ENCODE data around the gene PDIA3.

PDIA3 gene

GRCh38 chr15:43769584-43770228 is 23.5 kb downstream of the PDIA3 start:
- Mint-ChIP-seq H3K36me3 (peaks cover 6% of the 10 kb centered on the region), H3K27ac (peak overlapping the region; percentile 37), H3K4me3 (no peak overlapping the region), H3K27me3 (no peaks in the 10 kb centered on the region), H3K4me1 (ENCODE audit: low read depth) (peaks cover 3% of the 10 kb centered on the region), H3K9me3 (ENCODE audit: low read depth) (no peaks in the 10 kb centered on the region)

- Mint-ChIP-seq H3K36me3 (peaks cover 2% of the 10 kb centered on the region), H3K27ac (peak overlapping the region; percentile 34)
These were observed 25.6 kb downstream of the PDIA3 start for GRCh38 chr15:43771816-43772215.

GRCh38 chr15:43772624-43773023 is 26.4 kb downstream of the PDIA3 start:
- Mint-ChIP-seq H3K27ac (peak overlapping the region; percentile 50), H3K9me3 (ENCODE audit: low read depth) (no peaks in the 10 kb centered on the region)

More at GRCh38 chr15:43771816-43772215, 25.6 kb downstream of the PDIA3 start:
- Mint-ChIP-seq H3K4me3 (no peak overlapping the region), H3K9me3 (ENCODE audit: low read depth) (no peaks in the 10 kb centered on the region), H3K27me3 (no peaks in the 10 kb centered on the region), H3K4me1 (ENCODE audit: low read depth) (peaks cover 4% of the 10 kb centered on the region)

GRCh38 chr15:43774062-43774461 is 27.8 kb downstream of the PDIA3 start:
- Mint-ChIP-seq H3K4me1 (ENCODE audit: low read depth) (peaks cover 18% of the 10 kb centered on the region), H3K4me3 (no peak overlapping the region), H3K9me3 (ENCODE audit: low read depth) (no peaks in the 10 kb centered on the region), H3K36me3 (peaks cover 2% of the 10 kb centered on the region), H3K27ac (peak overlapping the region; percentile 68), H3K27me3 (no peaks in the 10 kb centered on the region)

More at GRCh38 chr15:43772624-43773023, 26.4 kb downstream of the PDIA3 start:
- peaks cover 2% of the 10 kb centered on the region for H3K36me3 Mint-ChIP-seq
- H3K4me1 Mint-ChIP-seq (ENCODE audit: low read depth) = peaks cover 11% of the 10 kb centered on the region
- no peak overlapping the region for H3K4me3 Mint-ChIP-seq
- no peaks in the 10 kb centered on the region for H3K27me3 Mint-ChIP-seq

- no peaks in the 10 kb centered on the region for H3K27me3 Mint-ChIP-seq
- H3K27ac Mint-ChIP-seq = peak overlapping the region; percentile 79
- no peaks in the 10 kb centered on the region for H3K9me3 Mint-ChIP-seq (ENCODE audit: low read depth)
- peak overlapping the region; percentile 15 for H3K4me3 Mint-ChIP-seq
- H3K36me3 Mint-ChIP-seq = peaks cover 2% of the 10 kb centered on the region
- H3K4me1 Mint-ChIP-seq (ENCODE audit: low read depth) = peaks cover 20% of the 10 kb centered on the region
These were observed 29.2 kb downstream of the PDIA3 start for GRCh38 chr15:43775411-43775965.

- Mint-ChIP-seq H3K27me3 (no peaks in the 10 kb centered on the region), H3K4me1 (ENCODE audit: low read depth) (peaks cover 20% of the 10 kb centered on the region), H3K4me3 (peak overlapping the region; percentile 40), H3K9me3 (ENCODE audit: low read depth) (no peaks in the 10 kb centered on the region), H3K27ac (no peak overlapping the region), H3K36me3 (peaks cover 4% of the 10 kb centered on the region)
These were observed 30.0 kb downstream of the PDIA3 start for GRCh38 chr15:43776101-43776717.

GRCh38 chr15:43776718-43777266 is 30.6 kb downstream of the PDIA3 start, which contains the start of gene ELL3:
Gene ELL3 (minus strand): TSS chr15:43776966. CDS start chr15:43776901, 65 bp downstream.
- Mint-ChIP-seq H3K4me3 (peak within 1 kb of the TSS; percentile 87), H3K36me3 (peaks cover 4% of the 10 kb centered on the region), H3K4me1 (ENCODE audit: low read depth) (peaks cover 20% of the 10 kb centered on the region), H3K9me3 (ENCODE audit: low read depth) (no peaks in the 10 kb centered on the region), H3K27ac (peak within 1 kb of the TSS; percentile 89), H3K27me3 (no peaks in the 10 kb centered on the region)

GRCh38 chr15:43777267-43777914 is 31.2 kb downstream of the PDIA3 start:
- peak overlapping the region; percentile 89 for H3K27ac Mint-ChIP-seq
- no peaks in the 10 kb centered on the region for H3K9me3 Mint-ChIP-seq (ENCODE audit: low read depth)
- H3K4me3 Mint-ChIP-seq = peak overlapping the region; percentile 87
- peaks cover 4% of the 10 kb centered on the region for H3K36me3 Mint-ChIP-seq
- H3K4me1 Mint-ChIP-seq (ENCODE audit: low read depth) = peaks cover 20% of the 10 kb centered on the region
- H3K27me3 Mint-ChIP-seq = no peaks in the 10 kb centered on the region

- Mint-ChIP-seq H3K9me3 (ENCODE audit: low read depth) (no peaks in the 10 kb centered on the region), H3K4me3 (no peak overlapping the region), H3K36me3 (peaks cover 4% of the 10 kb centered on the region), H3K27ac (peak overlapping the region; percentile 46), H3K4me1 (ENCODE audit: low read depth) (peaks cover 20% of the 10 kb centered on the region), H3K27me3 (no peaks in the 10 kb centered on the region)
These were observed 32.8 kb downstream of the PDIA3 start for GRCh38 chr15:43779016-43779415.

GRCh38 chr15:43789409-43789808 is 43.2 kb downstream of the PDIA3 start:
- H3K4me1 Mint-ChIP-seq (ENCODE audit: low read depth) = peaks cover 18% of the 10 kb centered on the region
- no peaks in the 10 kb centered on the region for H3K27me3 Mint-ChIP-seq
- peaks cover 8% of the 10 kb centered on the region for H3K36me3 Mint-ChIP-seq
- no peak overlapping the region for H3K27ac Mint-ChIP-seq
- H3K4me3 Mint-ChIP-seq = no peak overlapping the region
- no peaks in the 10 kb centered on the region for H3K9me3 Mint-ChIP-seq (ENCODE audit: low read depth)

GRCh38 chr15:43791993-43792760 is 45.9 kb downstream of the PDIA3 start, which contains the start of gene SERF2:
Gene SERF2 (plus strand): TSS chr15:43792320. CDS start chr15:43792377, 57 bp downstream.
- Mint-ChIP-seq H3K27me3 (no peaks in the 10 kb centered on the region), H3K36me3 (peaks cover 12% of the 10 kb centered on the region), H3K27ac (peak within 1 kb of the TSS; percentile 94), H3K4me1 (ENCODE audit: low read depth) (peaks cover 38% of the 10 kb centered on the region), H3K4me3 (peak within 1 kb of the TSS; percentile 93), H3K9me3 (ENCODE audit: low read depth) (no peaks in the 10 kb centered on the region)

GRCh38 chr15:43792761-43793476 is 46.7 kb downstream of the PDIA3 start:
- no peaks in the 10 kb centered on the region for H3K27me3 Mint-ChIP-seq
- H3K27ac Mint-ChIP-seq = peak overlapping the region; percentile 94
- peak overlapping the region; percentile 93 for H3K4me3 Mint-ChIP-seq
- peaks cover 38% of the 10 kb centered on the region for H3K4me1 Mint-ChIP-seq (ENCODE audit: low read depth)
- H3K36me3 Mint-ChIP-seq = peaks cover 12% of the 10 kb centered on the region
- H3K9me3 Mint-ChIP-seq (ENCODE audit: low read depth) = no peaks in the 10 kb centered on the region

- H3K4me1 Mint-ChIP-seq (ENCODE audit: low read depth) = peaks cover 44% of the 10 kb centered on the region
- H3K4me3 Mint-ChIP-seq = peak overlapping the region; percentile 93
- H3K27me3 Mint-ChIP-seq = no peaks in the 10 kb centered on the region
- no peaks in the 10 kb centered on the region for H3K9me3 Mint-ChIP-seq (ENCODE audit: low read depth)
- peak overlapping the region; percentile 94 for H3K27ac Mint-ChIP-seq
- H3K36me3 Mint-ChIP-seq = peaks cover 14% of the 10 kb centered on the region
These were observed 47.4 kb downstream of the PDIA3 start for GRCh38 chr15:43793647-43794046.
